Sciatic nerve (tissue), 2 donors: ENCODE measurements around the gene SH3TC2. TPM values are rescaled to one million over a fixed set of nuclear protein-coding genes. Genes with fewer than 3 reads are reported as not detected.
"Not testable (repeated sequence)": the region's sequence is repeated elsewhere in the genome, so short reads cannot be mapped to it uniquely, and the experiment has no call there.

Experiments used
- ATAC-seq: fragments of 200-7000 bp; cut with Tn5 transposase; one replicate; pipeline ENCODE4 v1.9.1; 2020; ENCODE audit warnings: mild to moderate bottlenecking, moderate library complexity
- DNase-seq: peaks from one replicate; pipeline ENCODE4 v3.0.0-alpha.2; 2020; ENCODE audit warnings: low spot score
- intact Hi-C: fragments of 100-400 bp; cut with DNase I; formaldehyde crosslinking; loops from one replicate; pipeline ENCODE4 v1.14.2; 2022
- total RNA-seq: library from RNA; stranded (reverse); fragmentation: NEBNext Ultra II Directional; extraction: Animal tissue kit (Norgen Biotek cat#: 25700); gene quantifications from one replicate; pipeline ENCODE4 v1.2.1, GENCODE V29; 2021
- donor health status: DM: no; HTN: no; CAD: no.
- donor health status: DM: no; HTN: no; CAD: no.

Gene SH3TC2
- 59.1 TPM for total RNA-seq

GRCh38 chr5:149063017-149063687 is at the start of gene SH3TC2:
Gene SH3TC2, minus strand, starts transcription at chr5:149063062. Its CDS starts 40 bp downstream, at chr5:149063022.
- peak; percentile 89 for ATAC-seq
- DNase-seq = peak; percentile 72
- intact Hi-C loops = no loop called here

DNA sequence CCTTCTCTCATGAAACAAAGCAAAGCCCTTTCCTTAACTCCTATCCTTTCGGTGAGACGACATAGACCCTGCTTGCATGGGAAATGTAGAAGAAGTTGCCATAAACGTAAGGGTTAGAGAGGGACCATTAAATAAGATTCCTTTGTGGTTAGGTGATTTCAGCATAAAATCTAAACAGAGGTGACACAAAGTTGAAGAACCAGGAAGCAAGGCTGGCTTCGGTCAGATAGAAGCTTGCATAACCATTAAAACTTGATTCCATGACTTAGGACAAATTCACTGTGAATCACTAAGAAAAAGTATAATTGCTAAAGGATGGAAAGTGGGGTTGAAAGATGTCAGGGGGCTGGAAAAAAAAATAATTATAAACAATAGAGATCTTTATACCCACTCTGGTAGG is 47.5 kb upstream of the SH3TC2 start:
- ATAC-seq = no peak
- DNase-seq = no peak
- intact Hi-C loops = loop anchor here (10.0 kb wide), 1 partner anchor 76 kb away; no protein-coding TSS in a partner anchor

DNA sequence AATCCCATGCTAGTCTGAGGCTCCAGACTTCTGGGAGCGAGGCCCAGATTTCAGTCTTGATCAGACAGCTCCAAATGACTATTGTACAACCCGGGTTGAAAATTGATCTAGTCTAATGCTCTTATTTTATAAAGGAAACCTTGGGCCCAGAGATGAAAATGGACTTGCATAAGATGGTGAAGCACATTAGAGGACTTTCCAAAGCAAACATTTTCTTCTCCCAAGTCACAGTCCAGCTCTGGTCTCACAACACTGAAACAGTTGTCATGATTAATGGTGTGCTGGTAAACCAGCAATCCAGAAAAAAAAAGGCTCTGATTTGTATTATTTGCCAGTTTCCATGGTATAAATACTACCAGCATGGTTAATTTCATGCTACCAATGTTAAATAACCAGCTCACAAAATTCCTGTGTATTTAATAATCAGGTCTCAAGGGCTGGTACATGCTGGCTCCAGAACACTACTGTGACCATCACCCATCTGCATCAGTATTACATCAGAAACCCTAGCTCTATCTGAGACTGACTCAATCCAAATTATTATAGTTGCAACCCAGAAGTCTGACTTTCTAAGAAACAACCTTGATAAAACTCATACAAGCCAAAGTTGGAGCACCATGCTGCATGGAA is 45.9 kb upstream of the SH3TC2 start:
- ATAC-seq = no peak
- DNase-seq = no peak
- intact Hi-C loops = no loop called here

DNA sequence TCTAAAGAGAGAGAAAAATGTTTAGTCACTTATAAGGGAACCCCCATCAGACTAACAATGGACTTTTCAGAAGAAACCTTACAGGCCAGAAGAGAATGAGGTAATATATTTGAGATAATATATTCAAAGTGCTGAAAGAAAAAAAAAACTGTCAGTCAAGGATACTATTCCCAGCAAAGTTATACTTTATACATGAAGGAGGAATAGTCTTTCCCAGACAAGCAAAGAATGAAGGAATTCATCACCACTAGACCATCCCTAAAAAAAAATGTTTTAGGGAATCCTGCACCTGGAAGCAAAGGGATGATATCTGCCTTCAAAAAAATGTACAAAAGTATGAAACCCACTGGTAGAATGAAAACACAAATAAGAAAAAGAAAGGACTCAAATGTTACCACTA is 37.5 kb upstream of the SH3TC2 start:
- no peak for ATAC-seq
- intact Hi-C loops = no loop called here
- no peak for DNase-seq

GRCh38 chr5:149099920-149100319 is 37.1 kb upstream of the SH3TC2 start:
- DNase-seq (no peak), ATAC-seq (no peak)
- intact Hi-C loops = no loop called here

DNA sequence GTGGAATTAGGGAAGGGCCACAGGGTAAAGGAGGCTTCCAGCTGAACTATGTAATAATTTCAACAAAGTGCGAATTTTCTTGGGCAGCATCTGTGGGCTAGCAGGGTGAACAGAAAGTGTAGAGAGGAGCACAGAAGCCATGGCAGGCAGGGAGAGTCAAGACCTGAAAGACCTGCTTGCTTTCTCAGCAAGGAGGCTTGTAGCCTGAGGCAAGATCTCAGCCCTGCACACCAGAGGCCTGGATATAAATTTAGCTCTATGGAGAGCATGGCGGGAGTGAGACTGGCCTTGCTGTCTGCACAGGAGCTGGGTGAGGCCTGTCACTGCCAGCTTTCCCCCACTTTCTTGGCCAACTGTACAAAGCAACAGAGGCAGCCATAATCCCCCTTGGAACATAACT is 32.1 kb upstream of the SH3TC2 start:
- ATAC-seq (no peak), DNase-seq (no peak)
- intact Hi-C loops = no loop called here

DNA sequence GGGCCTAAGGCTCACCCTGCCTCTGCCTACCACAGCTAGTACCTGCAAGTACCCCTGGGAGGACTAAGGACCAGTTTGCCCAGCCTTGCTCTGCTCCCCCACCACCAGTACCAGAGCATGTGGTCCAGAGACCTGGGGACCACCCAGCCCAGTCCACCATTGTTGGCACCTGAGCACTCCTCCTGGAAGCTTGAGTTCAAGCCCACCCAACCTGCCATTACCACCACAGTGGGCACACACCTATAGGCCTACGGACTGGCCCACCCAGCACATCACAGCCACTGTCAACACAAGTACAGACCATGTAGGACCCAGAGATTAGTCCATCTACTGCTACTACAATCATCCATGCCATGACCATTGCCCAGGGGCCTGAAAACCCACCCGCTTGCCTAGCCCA is 30.8 kb upstream of the SH3TC2 start:
- DNase-seq (no peak), ATAC-seq (no peak)

DNA sequence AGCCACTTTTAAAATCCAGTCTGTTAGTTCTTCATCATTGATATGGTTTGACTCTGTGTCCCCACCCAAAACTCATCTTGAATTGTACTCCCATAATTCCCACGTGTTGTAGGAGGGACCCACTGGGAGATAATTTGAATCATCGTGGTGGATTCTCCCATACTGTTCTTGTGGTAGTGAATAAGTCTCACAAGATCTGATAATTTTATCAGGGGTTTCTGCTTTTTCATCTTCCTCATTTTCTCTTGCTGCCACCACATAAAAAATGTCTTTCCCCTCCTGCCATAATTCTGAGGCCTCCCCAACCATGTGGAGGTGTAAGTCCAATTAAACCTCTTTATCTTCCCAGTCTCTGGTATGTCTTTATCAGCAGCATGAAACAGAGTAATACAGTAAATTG is 26.9 kb upstream of the SH3TC2 start:
- ATAC-seq (no peak), DNase-seq (no peak)
- intact Hi-C loops = no loop called here

More for the DNA sequence above, 30.8 kb upstream of the SH3TC2 start:
- intact Hi-C loops = no loop called here

- intact Hi-C loops = no loop called here
- DNase-seq (no peak), ATAC-seq (no peak)
Observed at GRCh38 chr5:149088686-149089085, 25.8 kb upstream of the SH3TC2 start.

GRCh38 chr5:149083846-149084245 is 21.0 kb upstream of the SH3TC2 start:
- DNase-seq = no peak
- ATAC-seq = no peak
- intact Hi-C loops = no loop called here

GRCh38 chr5:149082271-149082670 is 19.4 kb upstream of the SH3TC2 start:
- intact Hi-C loops = no loop called here
- DNase-seq (no peak), ATAC-seq (no peak)

DNA sequence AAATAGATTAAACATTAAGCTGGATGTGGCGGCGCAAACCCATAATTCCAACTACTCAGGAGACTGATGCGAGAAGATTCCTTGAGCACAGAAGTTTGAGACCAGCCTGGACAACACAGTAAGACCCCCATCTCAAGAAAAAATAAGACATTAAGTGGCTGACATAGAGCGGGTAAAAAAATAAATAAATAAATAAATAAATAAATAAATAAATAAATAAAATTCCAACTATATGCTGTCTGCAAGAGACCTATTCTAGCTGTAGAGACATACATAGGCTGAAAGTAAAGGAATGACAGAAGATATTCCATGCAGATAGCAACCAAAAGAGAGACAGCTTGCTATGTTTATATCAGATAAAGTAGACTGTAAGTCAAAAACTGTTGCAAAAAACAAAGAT is 17.4 kb upstream of the SH3TC2 start:
- intact Hi-C loops = no loop called here
- ATAC-seq = no peak

GRCh38 chr5:149079883-149080282 is 17.0 kb upstream of the SH3TC2 start:
- DNase-seq (no peak), ATAC-seq (no peak)
- intact Hi-C loops = no loop called here

More for the DNA sequence above, 17.4 kb upstream of the SH3TC2 start:
- no peak for DNase-seq

DNA sequence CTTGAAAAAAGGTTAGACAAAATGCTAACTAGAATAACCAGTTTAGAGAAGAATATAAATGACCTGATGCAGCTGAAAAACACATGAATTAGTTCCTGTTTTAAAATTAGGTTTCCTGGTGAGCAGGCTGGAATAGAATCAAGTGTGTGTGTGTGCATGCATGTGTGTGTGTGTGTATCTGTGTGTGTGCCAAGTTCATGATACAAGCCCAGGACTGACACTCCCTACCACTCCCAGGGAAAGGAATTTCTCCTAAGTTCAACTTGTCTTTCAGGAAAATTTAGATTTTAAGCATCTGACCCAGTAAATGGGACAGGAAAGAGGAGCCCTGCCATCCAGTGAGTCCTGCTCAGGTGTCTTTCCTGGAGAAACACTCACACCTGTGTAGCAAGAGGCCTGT is 11.2 kb upstream of the SH3TC2 start:
- intact Hi-C loops, DNase-seq: not testable (repeated sequence)
- peak; percentile 42 for ATAC-seq

DNA sequence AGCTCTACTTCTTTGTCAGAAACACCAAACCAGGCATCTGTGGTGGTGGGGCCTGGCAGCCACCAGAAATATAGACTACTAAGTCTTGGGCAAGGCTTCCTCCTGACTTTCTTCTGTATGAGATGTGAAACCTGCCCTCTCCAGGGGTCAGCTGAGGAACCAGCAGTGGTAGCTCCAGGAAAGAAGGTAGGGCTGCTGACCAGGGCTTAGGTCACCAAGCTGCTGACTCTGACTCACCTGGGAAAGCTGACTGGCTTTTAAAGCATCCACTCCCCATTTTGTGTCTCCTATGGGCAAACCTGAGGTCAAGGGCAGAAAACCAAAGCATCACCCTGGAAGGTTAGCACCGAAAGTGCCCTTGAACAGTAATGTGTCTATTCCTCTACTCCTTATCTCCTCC is 10.4 kb upstream of the SH3TC2 start:
- intact Hi-C loops = no loop called here
- DNase-seq (no peak), ATAC-seq (no peak)

DNA sequence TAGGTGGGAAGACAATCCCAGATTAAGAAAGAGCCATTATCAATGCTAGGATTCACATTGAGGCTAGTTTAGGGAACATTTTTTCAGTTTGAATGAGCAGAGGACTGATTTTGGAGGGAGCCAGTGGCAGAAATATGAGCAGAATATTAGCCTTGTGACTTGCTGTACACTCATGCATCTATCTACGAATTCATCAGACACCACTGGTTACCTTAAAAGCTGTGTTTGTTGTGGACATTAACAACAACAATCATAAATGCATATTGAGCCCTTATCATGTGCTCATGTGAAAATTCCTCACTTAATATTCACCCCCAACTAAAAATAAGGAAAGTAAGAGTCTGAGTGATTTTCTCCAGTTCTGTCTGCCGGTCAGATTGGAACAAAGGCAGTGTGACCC is 9.9 kb upstream of the SH3TC2 start:
- DNase-seq (no peak), ATAC-seq (no peak)
- intact Hi-C loops = no loop called here

DNA sequence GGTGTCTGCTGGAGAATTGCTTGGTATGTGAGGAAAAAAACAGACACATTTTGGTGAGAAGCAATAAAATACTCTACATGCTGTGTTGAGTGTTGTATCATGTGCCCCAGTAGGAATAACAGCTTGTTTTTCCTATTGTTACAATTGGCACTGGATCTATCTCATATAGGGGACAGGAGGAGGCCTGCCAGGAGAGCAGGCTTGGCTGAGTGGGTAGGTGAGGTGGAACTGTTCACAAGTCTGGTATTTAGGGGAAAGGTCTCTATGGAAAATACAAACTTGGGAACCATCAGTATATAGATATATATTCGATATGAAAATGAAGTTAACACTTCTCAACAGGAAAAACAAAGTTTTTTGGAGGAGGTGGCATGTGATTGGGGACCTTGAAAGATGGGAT is 9.5 kb upstream of the SH3TC2 start:
- ATAC-seq = no peak
- DNase-seq = no peak
- intact Hi-C loops = no loop called here

DNA sequence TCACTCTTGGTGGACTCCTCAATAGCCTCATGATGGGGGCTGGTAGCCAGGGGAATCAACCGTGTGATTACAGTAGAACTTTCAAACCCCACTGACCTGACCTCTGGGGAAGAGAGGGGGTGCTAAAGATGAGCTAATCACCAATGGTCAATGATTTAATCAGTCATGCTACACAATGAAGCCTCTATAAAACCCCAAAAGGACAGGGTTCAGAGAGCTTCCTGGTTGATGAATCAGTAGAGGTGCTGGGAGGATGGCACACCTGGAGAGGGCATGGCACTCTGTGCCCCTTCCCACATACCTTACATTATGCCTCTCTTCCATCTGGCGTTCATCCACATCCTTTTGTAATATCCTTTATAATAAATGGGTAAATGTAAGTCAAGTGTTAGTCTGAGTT is 8.9 kb upstream of the SH3TC2 start:
- ATAC-seq (no peak), DNase-seq (no peak)
- intact Hi-C loops = no loop called here

- ATAC-seq (no peak), DNase-seq (no peak)
- intact Hi-C loops = no loop called here
Observed at GRCh38 chr5:149071216-149071615, 8.4 kb upstream of the SH3TC2 start.

- no peak for DNase-seq
- ATAC-seq = no peak
- intact Hi-C loops = no loop called here
Observed at GRCh38 chr5:149069711-149070110, 6.8 kb upstream of the SH3TC2 start.

GRCh38 chr5:149063896-149064478 is 1.1 kb upstream of the SH3TC2 start:
- intact Hi-C loops = no loop called here
- ATAC-seq = no peak
- DNase-seq = no peak
